IMR-90 (cell line): ENCODE data around the gene DNAJC4.

Experiments used
- CEBPB ChIP-seq: IDR thresholded peaks from 2 replicates; pipeline ENCODE4 v1.6.1; 2012; ENCODE audit warnings: low read depth, low read length, improper control_type of control experiment
- CTCF ChIP-seq: conservative IDR thresholded peaks from 2 replicates; pipeline ENCODE4 v1.5.1; 2012; ENCODE audit warnings: mild to moderate bottlenecking, low read depth, low read length, improper control_type of control experiment
- MXI1 ChIP-seq: IDR thresholded peaks from 2 replicates; pipeline ENCODE4 v1.6.1; 2012; ENCODE audit warnings: low read depth, mild to moderate bottlenecking, low read length, moderate library complexity, borderline replicate concordance
- POLR2A ChIP-seq: IDR thresholded peaks from 2 replicates; pipeline ENCODE4 v1.6.1; 2012; ENCODE audit warnings: mild to moderate bottlenecking, low read depth, low read length
- RCOR1 ChIP-seq: IDR thresholded peaks from 2 replicates; pipeline ENCODE4 v1.6.1; 2012; ENCODE audit warnings: mild to moderate bottlenecking, low read length, improper control_type of control experiment; ENCODE audit not compliant: insufficient replicate concordance
- USF2 ChIP-seq: fragments of 150-350 bp; IDR thresholded peaks from 2 replicates; pipeline ENCODE4 v1.6.1; 2017; ENCODE audit warnings: mild to moderate bottlenecking, antibody characterized with exemption, low read length, low read depth

GRCh38 chr11:64230171-64230984 lies at the start of gene DNAJC4:
- TF ChIP-seq CTCF, result no peak
- no peak for TF ChIP-seq USF2
- TF ChIP-seq CEBPB, result no peak
- no peak for TF ChIP-seq POLR2A
- TF ChIP-seq RCOR1, result no peak
- 0 out of 2 replicates have a peak, but pooled peaks have one; percentile 32 for TF ChIP-seq MXI1
